NB4 (cell line): ENCODE results near the gene KHDRBS1.

ENCODE experiments used
- DNase-seq: peaks from one replicate; pipeline ENCODE4 v3.0.0; 2010; ENCODE audit warnings: low read depth
- H3K4me3 ChIP-seq: one replicate; pipeline ENCODE4 v1.5.1; 2011; ENCODE audit warnings: mild to moderate bottlenecking, low read depth, low read length, moderate library complexity
- CTCF ChIP-seq: IDR thresholded peaks from one replicate; pipeline ENCODE4 v1.5.1; 2012; ENCODE audit warnings: low read depth, low read length
- MAX ChIP-seq: IDR thresholded peaks from 2 replicates; pipeline ENCODE4 v1.6.1; 2011; ENCODE audit warnings: low read depth, low read length
- MYC ChIP-seq: IDR thresholded peaks from 2 replicates; pipeline ENCODE4 v1.6.1; 2011; ENCODE audit warnings: low read depth, low read length
- POLR2A ChIP-seq: IDR thresholded peaks from 2 replicates; pipeline ENCODE4 v1.6.1; 2011; ENCODE audit warnings: mild to moderate bottlenecking; ENCODE audit not compliant: insufficient read length; ENCODE audit errors: extremely low read depth

The KHDRBS1 gene

GRCh38 chr1:32048440-32048839 lies 34.8 kb downstream of the KHDRBS1 start:
- TF ChIP-seq CTCF (no peak), MAX (no peak), POLR2A (no peak), MYC (no peak)
- no peak overlapping the region for H3K4me3 ChIP-seq
- no peak for DNase-seq

GRCh38 chr1:32051706-32052105 lies 38.0 kb downstream of the KHDRBS1 start:
- H3K4me3 ChIP-seq: no peak overlapping the region
- no peak for DNase-seq
- TF ChIP-seq MYC: no peak
- TF ChIP-seq CTCF: no peak
- TF ChIP-seq POLR2A: no peak
- TF ChIP-seq MAX: no peak

- no peak for DNase-seq
- H3K4me3 ChIP-seq: no peak overlapping the region
- TF ChIP-seq MAX (no peak), CTCF (no peak), POLR2A (no peak), MYC (no peak)
Measured at GRCh38 chr1:32052887-32053286, 39.2 kb downstream of the KHDRBS1 start.

- H3K4me3 ChIP-seq: no peak overlapping the region
- no peak for DNase-seq
- no peak for TF ChIP-seq CTCF
- no peak for TF ChIP-seq POLR2A
- TF ChIP-seq MYC: no peak
- no peak for TF ChIP-seq MAX
Measured at GRCh38 chr1:32055416-32055815, 41.7 kb downstream of the KHDRBS1 start.

- DNase-seq: no peak
- H3K4me3 ChIP-seq: no peak overlapping the region
- TF ChIP-seq CTCF (no peak), POLR2A (no peak), MAX (no peak), MYC (no peak)
Measured at GRCh38 chr1:32056598-32056997, 42.9 kb downstream of the KHDRBS1 start.

GRCh38 chr1:32060914-32061313 lies 47.2 kb downstream of the KHDRBS1 start:
- no peak for DNase-seq
- no peak overlapping the region for H3K4me3 ChIP-seq
- TF ChIP-seq MAX (no peak), MYC (no peak), CTCF (no peak), POLR2A (no peak)
